HG02610 (cell line): ENCODE results near the gene ATP9A.
"Not testable (repeated sequence)": the region's sequence is repeated elsewhere in the genome, so short reads cannot be mapped to it uniquely, and the experiment has no call there.

ENCODE experiments used
- ATAC-seq: cut with Tn5 transposase; IDR thresholded peaks from one replicate; pipeline ENCODE4 v1.9.1; 2021; ENCODE audit warnings: mild to moderate bottlenecking, moderate library complexity; ENCODE audit not compliant: unreplicated experiment

Gene ATP9A

DNA sequence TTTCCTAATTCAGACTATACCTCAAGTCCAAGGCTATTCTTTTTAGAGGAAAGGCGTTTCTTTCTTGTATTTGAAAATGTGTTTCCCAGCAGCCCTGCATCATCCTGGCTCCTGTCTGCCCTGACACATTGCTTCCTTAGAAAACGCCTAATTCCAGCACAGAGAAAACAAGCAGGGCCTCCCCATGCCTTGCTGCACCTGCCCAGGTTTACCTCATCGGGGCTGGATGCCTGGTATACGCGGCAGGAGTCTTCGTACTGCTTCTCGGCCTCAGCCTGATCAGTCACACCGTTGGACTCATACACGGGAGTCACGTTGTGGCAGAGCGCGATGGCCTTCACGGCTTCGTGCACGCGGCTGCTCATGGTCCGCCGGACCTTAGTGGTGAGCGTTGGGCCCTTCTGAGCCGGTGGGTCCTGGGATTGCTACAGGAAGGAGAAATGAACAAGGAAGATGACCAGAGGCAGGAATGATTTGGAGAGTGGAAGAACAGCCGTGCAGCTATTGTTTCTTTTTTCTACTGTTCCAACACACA, 111.4 kb downstream of the ATP9A start:
- ATAC-seq: no peak

DNA sequence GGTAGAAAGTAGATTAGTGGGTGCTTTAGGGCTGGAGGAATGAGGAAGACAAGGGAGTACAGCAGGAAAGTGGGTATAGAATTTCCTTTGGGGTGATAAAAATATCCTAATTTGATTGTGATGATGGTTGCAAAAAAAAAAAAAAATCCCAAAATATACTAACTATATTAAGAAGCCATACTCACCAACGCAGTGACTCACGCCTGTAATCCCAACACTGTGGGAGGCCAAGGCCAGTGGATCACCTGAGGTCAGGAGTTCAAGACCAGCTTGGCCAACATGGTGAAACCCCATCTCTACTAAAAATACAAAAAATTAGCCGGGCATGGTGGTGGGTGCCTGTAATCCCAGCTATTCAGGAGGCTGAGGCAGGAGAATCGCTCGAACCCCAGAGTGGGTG, 112.1 kb downstream of the ATP9A start:
- not testable (repeated sequence) for ATAC-seq

DNA sequence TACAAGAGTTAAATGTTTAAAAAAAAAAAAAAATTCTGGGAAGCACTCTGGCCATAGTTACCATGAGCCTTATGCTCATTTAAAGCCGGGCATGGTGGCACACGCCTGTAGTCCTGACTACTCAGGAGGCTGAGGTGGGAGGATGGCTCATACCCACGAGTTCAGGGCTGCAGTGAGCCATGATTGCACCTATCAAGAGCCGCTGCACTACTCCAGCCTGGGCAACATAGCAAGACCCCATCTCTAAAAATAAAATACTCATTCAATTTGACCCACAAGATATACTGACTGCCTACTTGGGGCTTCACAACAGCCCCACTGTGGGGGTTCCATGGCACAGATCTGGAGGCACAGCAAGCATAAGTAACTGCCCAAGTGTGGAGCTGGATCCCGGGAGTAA, 113.7 kb downstream of the ATP9A start:
- no peak for ATAC-seq

DNA sequence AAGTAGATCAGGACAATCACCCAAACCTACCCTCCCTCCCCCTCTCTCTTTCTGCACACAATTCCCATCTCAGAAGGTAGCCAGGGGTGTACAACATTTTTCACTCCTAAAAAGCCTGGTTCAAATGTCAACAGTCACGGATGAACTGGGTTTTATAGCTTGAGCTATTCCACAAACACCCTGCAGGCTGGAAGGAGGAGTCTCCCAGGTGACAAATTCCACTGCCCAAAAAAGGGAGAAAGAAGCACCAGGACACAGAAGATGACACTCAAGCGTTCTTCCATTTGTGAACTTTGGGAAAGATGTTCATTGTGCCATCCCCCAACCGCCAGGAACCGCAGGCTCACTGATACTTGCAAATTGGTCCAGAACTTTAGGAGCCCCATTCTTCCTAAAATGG, 114.1 kb downstream of the ATP9A start:
- ATAC-seq: no peak

DNA sequence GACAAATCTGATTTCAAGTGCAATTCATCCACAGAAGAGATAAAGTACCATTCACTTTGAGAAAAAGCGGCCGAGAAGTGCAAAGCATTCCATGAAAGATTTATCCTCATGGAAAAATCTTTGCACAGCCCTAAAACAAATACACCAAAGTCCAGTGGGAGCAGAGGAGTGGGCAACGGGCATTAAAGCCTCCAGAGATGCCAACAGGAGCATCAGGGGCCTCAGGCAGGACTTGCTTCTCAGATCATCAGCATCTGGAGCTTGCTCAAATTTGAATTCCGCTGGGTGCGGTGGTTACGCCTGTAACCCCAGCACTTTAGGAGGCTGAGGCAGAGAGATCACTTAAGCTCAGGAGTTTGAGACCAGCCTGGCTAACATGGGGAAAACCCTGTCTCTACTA, 115.0 kb downstream of the ATP9A start:
- no peak for ATAC-seq

DNA sequence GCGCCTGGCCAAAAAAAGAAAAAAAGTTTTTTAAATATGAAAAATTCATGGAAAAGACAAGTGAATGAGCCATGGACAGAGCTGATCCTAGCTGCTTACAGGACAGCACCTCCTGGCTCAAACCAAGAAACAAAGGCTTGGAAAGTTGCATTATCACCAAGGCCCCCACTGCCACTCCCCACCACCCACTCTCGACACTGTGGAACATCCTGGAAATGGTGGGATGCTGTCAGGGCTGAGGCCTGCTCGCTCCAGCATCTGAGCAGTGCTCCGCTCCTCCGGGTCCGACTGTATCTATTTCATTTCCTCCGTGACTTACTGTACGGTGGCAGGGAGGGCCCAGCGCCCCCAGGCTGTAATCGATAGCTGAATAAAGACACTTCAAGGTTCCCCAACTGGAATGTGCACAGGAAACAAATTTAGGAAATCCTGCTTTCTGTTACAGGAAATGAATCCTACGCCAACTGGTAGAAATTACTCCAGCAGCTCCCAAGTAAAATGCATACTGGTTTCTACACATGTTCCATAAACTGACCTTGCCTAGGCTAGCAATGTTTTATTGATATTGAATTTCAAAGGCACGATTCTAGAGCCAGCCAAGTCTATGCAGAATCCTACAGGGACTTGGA, 116.2 kb downstream of the ATP9A start:
- no peak for ATAC-seq

DNA sequence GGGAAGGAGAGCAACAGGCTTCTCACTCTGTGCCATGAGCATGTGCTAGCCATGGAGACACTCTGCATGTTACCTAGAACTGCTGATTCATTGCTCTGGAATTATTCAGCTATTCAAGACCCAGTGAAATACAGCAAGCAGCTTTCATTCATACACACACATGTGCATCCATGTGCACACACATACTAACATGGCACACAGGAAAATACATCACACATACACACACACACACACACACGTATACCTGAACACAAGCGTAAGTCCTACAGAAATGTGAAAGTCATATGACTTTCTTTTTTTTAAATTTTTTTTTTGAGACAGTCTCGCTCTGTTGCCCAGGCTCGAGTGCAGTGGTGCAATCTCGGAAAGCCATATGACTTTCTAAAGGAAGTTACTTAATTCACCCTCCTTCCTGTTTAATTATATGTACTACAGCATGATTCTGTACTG, 117.5 kb downstream of the ATP9A start:
- ATAC-seq: no peak

DNA sequence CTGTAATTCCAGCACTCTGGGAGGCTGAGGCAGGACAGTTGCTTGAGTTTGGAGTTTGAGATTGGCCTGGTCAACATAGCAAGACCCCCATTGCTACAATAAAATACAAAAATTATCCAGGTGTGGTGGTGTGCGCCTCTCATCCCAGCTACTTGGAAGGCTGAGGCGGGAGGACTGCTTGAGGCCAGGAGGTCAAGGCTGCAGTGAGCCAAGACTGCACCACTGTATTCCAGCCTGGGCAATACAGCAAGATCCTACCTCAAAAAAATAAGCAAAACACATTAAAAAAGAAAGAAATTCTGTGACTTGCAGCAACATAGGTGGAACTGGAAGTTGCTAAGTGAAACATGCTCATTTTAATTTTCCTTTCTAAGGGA, 119.6 kb downstream of the ATP9A start:
- no peak for ATAC-seq

DNA sequence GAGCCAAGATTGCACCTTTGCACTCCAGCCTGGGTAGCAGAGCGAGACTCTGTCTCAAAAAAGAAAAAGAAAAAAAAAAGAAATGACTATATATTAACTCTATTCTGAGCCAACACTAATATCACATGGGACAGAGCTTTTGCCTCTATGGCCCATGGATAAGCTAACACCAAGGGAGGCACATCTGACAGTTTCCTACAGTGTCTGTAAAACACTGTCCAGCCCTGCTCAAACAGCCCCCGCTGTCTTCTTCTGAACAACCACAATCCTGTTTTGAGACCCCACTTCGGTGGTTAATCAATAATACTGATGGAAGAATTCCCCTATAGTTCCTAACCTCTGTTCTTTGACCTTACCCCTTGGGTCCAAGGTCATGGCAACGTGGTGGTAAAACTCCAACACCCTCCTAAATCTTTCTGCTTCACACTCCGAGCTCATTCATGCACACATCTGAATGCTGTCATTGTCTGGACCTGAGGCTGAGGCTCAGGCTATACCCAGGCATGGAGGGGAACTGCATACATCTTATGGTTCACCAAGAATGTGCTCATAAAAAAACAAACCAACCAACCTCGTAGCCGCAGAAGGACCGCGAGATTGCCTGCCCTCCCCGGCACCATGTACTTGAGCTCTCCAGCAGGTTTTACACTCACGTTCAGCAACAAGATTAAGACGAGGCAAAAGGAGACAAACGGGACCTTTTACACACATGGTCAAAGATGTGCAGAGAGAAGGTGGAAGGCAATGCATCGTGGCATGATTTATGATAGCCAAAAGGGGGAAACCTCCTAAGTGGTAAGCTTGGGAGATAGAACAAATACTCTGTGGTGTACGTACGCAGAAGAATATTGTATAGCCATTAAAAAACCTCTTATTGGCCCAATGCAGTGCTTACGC, 120.3 kb downstream of the ATP9A start:
- ATAC-seq: no peak

DNA sequence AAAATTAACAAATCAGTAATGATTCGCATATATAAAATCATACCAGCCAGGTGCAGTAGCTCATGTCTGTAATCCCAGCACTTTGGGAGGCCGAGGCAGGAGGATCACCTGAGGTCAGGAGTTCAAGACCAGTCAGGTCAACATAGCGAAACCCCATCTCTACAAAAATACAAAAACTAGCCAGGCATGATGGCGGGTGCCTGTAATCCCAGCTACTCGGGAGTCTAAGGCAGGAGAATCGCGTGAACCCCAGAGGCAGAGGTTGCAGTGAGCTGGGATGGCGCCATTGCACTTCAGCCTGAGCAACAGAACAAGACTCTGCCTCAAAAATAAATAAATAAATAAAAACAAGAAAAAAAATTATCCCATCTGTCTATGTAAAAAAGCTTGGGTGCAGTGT, 124.4 kb downstream of the ATP9A start:
- not testable (repeated sequence) for ATAC-seq

DNA sequence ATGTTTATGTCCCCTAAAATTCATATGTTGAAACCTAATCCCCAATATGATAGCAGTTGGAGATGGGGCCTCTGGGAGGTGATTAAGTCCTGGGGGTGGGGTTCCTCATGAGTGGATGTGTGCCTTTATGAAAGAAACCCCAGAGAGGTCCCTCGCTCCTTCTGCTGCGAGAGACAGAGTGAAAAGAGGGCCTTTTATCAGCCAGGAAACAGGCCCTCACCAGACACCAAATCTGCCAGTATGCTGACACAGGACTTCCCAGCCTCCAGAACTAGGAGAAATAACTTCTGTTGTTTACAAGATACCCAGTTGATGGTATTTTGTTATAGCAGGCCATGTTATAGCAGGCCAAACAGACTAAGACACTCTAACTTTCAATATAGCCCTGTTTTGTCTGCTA, 124.8 kb downstream of the ATP9A start:
- ATAC-seq: no peak

DNA sequence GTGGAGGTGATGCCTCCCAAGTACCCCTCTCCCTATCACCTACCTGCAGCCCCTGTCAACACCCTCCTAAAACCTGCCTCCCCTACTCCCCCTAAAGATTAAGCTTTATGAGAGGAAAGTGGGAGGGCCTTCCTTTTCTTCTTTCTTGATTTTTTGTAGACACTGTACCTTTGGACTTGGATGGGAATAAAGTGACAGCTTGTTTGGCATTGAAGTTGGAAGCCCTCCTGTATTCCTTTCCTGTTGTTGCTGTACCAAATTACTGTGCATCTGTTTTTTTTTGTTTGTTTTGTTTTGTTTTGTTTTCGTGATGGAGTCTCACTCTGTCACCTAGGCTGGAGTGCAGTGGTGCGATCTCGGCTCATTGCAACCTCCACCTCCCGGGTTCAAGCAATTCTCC, 126.3 kb downstream of the ATP9A start:
- no peak for ATAC-seq

DNA sequence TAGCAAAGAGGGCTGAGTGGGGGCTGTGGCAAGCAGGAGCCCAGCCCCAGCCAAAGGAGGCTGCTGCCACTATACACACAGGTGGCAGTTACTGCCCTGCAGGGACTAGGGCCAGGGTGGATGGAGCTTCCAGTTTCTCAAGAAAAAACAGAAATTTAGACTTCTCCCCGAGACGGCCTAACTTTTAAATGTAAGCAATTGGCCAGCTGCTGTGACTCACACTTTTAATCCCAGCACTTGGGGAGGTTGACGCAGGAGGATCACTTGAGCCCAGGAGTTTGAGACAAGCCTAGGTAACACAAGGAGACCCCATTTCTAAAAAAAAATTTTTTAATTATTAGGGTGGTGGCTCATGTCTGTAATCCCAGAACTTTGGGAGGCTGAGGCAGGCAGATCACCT, 127.4 kb downstream of the ATP9A start:
- no peak for ATAC-seq

DNA sequence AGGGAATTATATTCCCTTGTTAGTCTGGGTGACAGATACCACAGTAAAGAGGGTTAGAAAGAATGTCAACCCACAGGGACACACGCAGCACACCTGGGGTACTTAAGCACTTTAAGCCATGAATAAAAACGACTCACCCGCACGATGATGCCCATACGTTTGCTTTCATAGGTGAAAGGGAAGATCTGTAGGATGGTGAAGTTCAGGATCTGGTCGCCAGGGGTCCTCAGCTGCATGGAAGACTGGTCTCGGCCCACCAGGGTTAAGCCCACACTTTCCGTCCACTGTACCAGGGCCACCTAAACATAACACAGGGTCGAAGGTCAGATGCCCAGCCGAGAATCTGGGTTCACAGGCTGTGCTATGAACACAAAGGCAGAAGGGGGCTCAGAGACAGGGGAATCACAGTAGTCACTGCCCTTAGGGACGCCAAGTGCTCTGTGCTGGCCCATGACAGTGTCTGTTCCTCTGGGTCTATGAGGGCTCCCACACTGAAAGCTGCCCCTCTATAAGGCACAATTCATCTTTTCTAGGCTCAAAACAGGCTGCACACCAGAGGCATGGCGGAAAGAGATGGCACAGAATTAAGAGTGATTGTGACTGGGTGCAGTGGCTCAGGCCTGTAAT, 128.9 kb downstream of the ATP9A start:
- ATAC-seq: no peak

DNA sequence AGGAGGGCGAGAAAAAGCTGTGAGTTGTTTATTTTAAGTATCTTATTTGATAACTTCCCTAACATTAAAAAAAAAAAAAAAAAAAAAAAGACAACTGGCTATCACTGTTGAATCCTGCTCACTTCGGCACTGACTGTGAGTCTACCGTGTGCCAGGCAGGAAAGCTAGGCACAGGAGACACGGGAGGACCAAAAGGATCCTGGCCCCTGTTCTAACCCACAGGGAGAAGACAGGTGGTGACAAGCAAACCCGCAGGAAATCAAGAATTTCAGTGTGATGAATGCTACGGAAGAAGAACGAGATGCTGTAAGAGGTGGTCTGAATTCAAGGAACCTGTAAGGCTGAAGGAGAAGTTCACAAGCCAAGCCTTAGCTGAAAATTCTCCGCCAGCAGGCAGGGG, 130.9 kb downstream of the ATP9A start:
- ATAC-seq: no peak

DNA sequence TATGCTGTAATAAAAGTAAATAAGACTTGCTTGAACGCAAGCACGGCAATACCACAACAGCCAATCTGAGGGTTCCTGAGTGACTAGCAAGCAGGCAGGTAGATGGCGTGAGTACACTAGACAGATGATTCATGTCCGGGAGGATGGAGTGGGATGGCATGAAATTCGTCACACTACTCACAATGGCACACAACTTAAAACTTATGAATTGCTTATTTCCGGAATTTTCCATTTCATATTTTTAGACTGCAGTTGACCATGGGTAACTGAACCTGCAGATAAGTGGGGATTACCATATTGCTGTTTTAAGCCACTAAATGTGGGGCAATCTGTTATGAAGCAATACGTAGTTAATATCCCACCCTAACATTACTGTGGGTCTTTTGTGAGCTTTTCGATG, 132.1 kb downstream of the ATP9A start:
- no peak for ATAC-seq

DNA sequence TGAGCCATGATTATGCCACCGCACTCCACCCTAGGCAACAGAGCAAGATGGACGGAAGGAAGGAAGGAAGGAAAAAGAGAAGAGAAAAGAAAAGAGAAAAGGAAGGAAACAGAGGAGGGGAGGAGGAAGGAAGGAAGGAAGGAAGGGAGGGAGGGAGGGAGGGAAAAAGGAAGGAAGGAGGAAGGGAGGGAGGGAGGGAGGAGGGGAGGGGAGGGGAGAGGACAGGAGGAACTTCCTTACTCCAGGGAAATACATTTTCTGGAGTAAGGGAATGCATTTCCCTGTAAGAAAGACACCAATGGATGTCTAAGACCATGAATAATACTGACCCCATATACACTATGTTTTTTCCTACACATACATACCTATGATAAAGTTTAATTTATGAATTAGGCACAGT, 132.5 kb downstream of the ATP9A start:
- ATAC-seq: no peak

DNA sequence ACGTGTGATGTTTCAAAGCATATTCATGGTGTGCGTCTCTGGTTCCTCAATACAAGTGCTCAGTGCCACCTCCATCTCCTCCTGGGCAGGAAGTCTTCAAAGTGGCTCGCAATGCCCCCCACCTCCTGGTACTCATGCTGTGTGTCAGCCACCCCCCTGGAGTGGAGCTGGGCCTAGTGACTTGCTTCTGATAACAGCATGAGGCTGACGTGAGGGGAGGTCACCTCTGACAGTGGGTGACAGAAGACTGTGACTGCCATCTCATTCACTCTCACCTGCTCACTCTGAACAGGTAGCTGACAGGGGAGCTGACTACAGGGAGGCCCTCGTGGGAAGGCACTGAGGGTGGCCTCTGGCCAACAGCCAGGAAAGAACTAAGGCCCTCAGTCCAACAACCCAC, 133.3 kb downstream of the ATP9A start:
- ATAC-seq: no peak

DNA sequence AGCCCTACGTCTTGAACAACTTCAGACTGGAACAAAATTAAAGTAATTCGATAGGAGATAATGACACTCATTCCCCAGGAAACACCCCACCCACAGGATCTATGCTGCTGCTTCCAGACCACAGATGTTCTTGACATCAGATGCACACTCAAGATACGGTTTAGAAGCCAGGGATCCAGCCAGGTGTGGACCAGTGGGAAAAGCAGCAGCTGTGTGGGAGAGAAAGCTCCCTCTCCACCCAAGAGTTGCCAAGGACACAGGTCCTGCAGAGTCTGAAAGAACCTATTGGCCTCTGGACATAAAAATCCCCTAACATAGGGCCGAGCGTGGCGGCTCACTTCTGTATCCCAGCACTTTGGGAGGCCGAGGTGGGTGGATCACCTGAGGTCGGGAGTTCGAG, 133.9 kb downstream of the ATP9A start:
- ATAC-seq: no peak

DNA sequence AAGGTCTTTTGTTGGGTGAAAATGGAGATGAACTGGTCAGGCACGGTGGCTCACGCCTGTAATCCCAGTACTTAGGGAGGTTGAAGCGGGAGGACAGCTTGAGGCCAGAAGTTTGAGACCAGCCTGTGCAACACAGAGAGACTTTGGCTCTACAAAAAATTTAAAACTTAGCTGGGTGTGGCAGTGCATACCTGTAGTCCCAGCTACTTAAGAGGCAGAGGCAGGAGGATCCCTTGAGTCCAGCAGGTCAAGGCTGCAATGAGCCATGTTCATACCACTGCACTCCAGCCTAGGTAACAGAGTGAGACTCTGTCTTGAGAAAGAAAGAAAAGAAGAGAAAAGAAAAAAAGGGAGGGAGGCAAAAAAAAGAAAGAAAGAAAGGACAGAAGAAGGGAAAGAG, 134.8 kb downstream of the ATP9A start:
- no peak for ATAC-seq

DNA sequence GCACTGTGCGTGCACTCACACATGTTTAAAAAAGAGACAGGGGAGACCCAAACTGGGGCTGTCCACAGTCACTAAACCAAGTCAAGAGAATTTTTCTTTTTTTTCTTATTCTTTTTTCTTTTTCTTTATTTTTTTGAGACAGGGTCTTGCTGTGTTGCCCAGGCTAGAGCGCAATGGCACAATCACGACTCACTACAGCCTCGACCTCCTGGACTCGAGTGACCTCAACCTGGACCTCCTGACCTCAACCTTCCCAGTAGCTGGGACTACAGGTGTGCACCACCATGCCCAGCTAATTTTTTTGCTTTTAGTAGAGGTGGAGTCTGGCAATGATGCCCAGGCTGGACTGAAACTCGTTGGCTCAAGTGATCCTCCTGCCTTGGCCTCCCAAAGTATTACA, 136.2 kb downstream of the ATP9A start:
- no peak for ATAC-seq
